Peyer's patch (tissue), 4 donors: ENCODE measurements around the gene NTN5.

Experiments used
- POLR2A ChIP-seq, 2 donors: fragments of 450-650 bp; IDR thresholded peaks; one replicate each; pipeline ENCODE4 v1.5.1; 2017; ENCODE audit warnings: antibody characterized with exemption in 2 of 2, mild to moderate bottlenecking in 2 of 2, moderate library complexity in 2 of 2
- TF ChIP-seq, protein P1 (sequence below), 6 experiments: fragments of 450-650 bp in 4 of 6; fragments of 200-600 bp in 2 of 6; sonication (generic) in 1 of 6; IDR thresholded peaks; one replicate each; pipeline ENCODE4 v1.5.1; 2017 to 2019; ENCODE audit warnings: antibody characterized with exemption in 6 of 6, mild to moderate bottlenecking in 3 of 6, moderate library complexity in 1 of 6

DNA sequence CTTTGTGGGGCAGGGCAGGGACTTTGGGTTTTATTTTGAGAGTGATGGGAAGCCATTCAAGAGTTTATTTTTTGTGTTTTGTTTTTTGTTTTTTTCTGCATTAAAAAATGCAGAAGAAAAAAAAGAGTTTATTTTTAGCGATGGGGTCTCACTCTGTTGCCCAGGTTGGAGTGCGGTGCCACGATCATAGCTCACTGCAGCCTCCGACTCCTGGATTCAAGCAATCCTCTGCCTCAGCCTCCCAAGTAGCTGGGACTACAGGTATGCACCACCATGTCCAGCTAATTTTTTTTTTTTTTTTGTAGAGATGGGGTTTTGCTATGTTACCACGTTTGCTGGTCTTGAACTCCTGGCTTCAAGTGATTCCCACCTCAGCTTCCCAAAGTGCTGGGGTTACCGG, 14.3 kb downstream of the NTN5 start:
- TF ChIP-seq, protein P1, sequence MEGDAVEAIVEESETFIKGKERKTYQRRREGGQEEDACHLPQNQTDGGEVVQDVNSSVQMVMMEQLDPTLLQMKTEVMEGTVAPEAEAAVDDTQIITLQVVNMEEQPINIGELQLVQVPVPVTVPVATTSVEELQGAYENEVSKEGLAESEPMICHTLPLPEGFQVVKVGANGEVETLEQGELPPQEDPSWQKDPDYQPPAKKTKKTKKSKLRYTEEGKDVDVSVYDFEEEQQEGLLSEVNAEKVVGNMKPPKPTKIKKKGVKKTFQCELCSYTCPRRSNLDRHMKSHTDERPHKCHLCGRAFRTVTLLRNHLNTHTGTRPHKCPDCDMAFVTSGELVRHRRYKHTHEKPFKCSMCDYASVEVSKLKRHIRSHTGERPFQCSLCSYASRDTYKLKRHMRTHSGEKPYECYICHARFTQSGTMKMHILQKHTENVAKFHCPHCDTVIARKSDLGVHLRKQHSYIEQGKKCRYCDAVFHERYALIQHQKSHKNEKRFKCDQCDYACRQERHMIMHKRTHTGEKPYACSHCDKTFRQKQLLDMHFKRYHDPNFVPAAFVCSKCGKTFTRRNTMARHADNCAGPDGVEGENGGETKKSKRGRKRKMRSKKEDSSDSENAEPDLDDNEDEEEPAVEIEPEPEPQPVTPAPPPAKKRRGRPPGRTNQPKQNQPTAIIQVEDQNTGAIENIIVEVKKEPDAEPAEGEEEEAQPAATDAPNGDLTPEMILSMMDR (IDR thresholded peaks at IDR 0.05): no peak
- TF ChIP-seq POLR2A (IDR thresholded peaks at IDR 0.05): no peak
